ENCODE data around the gene NSUN6.
"Not testable (repeated sequence)": the region's sequence is repeated elsewhere in the genome, so short reads cannot be mapped to it uniquely, and the experiment has no call there.

GRCh38 chr10:18623671-18624070 is 27.7 kb downstream of the NSUN6 start:
- TF ChIP-seq CTCF, POLR2A (IDR thresholded peaks at IDR 0.05): not testable (repeated sequence)

All from testis (tissue), 2 donors.